GM23338 (cell line): ENCODE data around the gene CD68. TPM values are rescaled to one million over a fixed set of nuclear protein-coding genes. Genes with fewer than 3 reads are reported as not detected.

Experiments
- ATAC-seq: fragments of 200-7000 bp; cut with Tn5 transposase; 3 replicates; pipeline ENCODE4 v1.9.1; 2020
- DNase-seq: peaks from one replicate; pipeline ENCODE4 v3.0.0-alpha.2; 2015; ENCODE audit warnings: low spot score
- H2AFZ ChIP-seq: fragments of 200-600 bp; sonication (generic); 2 replicates; pipeline ENCODE4 v1.8.0; 2016; ENCODE audit warnings: antibody characterized with exemption, mild to moderate bottlenecking, moderate library complexity
- H3F3A ChIP-seq: fragments of 200-600 bp; sonication (generic); replicated peaks from 2 replicates; pipeline ENCODE4 v1.8.0; 2017; ENCODE audit warnings: antibody characterized with exemption, mixed run types, low read depth
- H3K27ac ChIP-seq: fragments of 200-600 bp; sonication (generic); 2 replicates; pipeline ENCODE4 v1.6.1; 2016; ENCODE audit warnings: low read depth
- H3K27me3 ChIP-seq: fragments of 200-600 bp; sonication (generic); 2 replicates; pipeline ENCODE4 v1.8.0; 2016; ENCODE audit warnings: mild to moderate bottlenecking, mixed run types, moderate library complexity; ENCODE audit not compliant: insufficient read depth
- H3K36me3 ChIP-seq: fragments of 200-600 bp; sonication (generic); 2 replicates; pipeline ENCODE4 v1.8.0; 2016; ENCODE audit warnings: mild to moderate bottlenecking; ENCODE audit not compliant: insufficient read depth
- H3K4me1 ChIP-seq: fragments of 200-600 bp; sonication (generic); 2 replicates; pipeline ENCODE4 v1.8.0; 2016; ENCODE audit warnings: mild to moderate bottlenecking, moderate library complexity; ENCODE audit not compliant: insufficient read depth
- H3K4me2 ChIP-seq: fragments of 200-600 bp; sonication (generic); 2 replicates; pipeline ENCODE4 v1.7.1; 2017; ENCODE audit warnings: mixed run types
- H3K4me3 ChIP-seq: fragments of 200-600 bp; sonication (generic); 2 replicates; pipeline ENCODE4 v1.6.1; 2016; ENCODE audit warnings: mixed run types
- H3K79me2 ChIP-seq: fragments of 200-600 bp; sonication (generic); replicated peaks from 2 replicates; pipeline ENCODE4 v1.8.0; 2017; ENCODE audit warnings: mild to moderate bottlenecking; ENCODE audit not compliant: insufficient read depth
- H3K9me2 ChIP-seq: fragments of 200-600 bp; sonication (generic); 2 replicates; pipeline ENCODE4 v1.8.0; 2017; ENCODE audit not compliant: insufficient read depth
- H4K20me1 ChIP-seq: fragments of 200-600 bp; sonication (generic); replicated peaks from 2 replicates; pipeline ENCODE4 v1.8.0; 2017; ENCODE audit warnings: mild to moderate bottlenecking; ENCODE audit not compliant: insufficient read depth
- H3K27ac Mint-ChIP-seq: 2 replicates; pipeline ENCODE4 v1.8.0; 2020; ENCODE audit warnings: inconsistent platforms, mild to moderate bottlenecking, moderate library complexity, mixed read lengths
- H3K27me3 Mint-ChIP-seq: 3 replicates; pipeline ENCODE4 v1.8.0; 2022; ENCODE audit warnings: low read depth, mild to moderate bottlenecking, moderate library complexity, mixed read lengths, inconsistent platforms; ENCODE audit not compliant: insufficient read depth, poor library complexity
- H3K36me3 Mint-ChIP-seq: 3 replicates; pipeline ENCODE4 v1.8.0; 2021; ENCODE audit warnings: low read depth, mild to moderate bottlenecking, inconsistent platforms, moderate library complexity, mixed read lengths
- H3K4me1 Mint-ChIP-seq: 3 replicates; pipeline ENCODE4 v1.8.0; 2020; ENCODE audit warnings: mild to moderate bottlenecking, inconsistent platforms, mixed read lengths
- H3K4me3 Mint-ChIP-seq: 3 replicates; pipeline ENCODE4 v1.8.0; 2021; ENCODE audit warnings: moderate library complexity, mild to moderate bottlenecking, inconsistent platforms, mixed read lengths
- H3K9me3 Mint-ChIP-seq: 3 replicates; pipeline ENCODE4 v1.8.0; 2020; ENCODE audit warnings: moderate library complexity, mild to moderate bottlenecking, inconsistent platforms, mixed read lengths
- CREB1 ChIP-seq: fragments of 250-450 bp; sonication (Bioruptor Pico); IDR thresholded peaks from 2 replicates; pipeline ENCODE4 v1.5.0; 2020; ENCODE audit warnings: low read depth, mild to moderate bottlenecking, moderate library complexity
- EZH2phosphoT487 ChIP-seq: fragments of 200-600 bp; sonication (generic); IDR thresholded peaks from one replicate; pipeline ENCODE4 v1.8.1; 2018; ENCODE audit warnings: antibody characterized with exemption; ENCODE audit not compliant: unreplicated experiment
- JUNB ChIP-seq: IDR thresholded peaks from one replicate; pipeline ENCODE4 v1.6.1; 2016; ENCODE audit warnings: antibody characterized with exemption; ENCODE audit not compliant: unreplicated experiment
- POLR2AphosphoS5 ChIP-seq: IDR thresholded peaks from 2 replicates; pipeline ENCODE4 v1.6.1; 2016; ENCODE audit warnings: antibody characterized with exemption, low read depth
- STAT1 ChIP-seq: IDR thresholded peaks from one replicate; pipeline ENCODE4 v1.6.1; 2016; ENCODE audit warnings: antibody characterized with exemption; ENCODE audit not compliant: unreplicated experiment
- ZNF331 ChIP-seq: fragments of 250-450 bp; sonication (Bioruptor Pico); IDR thresholded peaks from 2 replicates; pipeline ENCODE4 v1.5.0; 2020; ENCODE audit warnings: low read depth, mild to moderate bottlenecking, moderate library complexity
- polyA plus RNA-seq: library from polyadenylated mRNA; unstranded; fragments of >200 nt; fragmentation: Nextera tagmentation; extraction: Ambion mirVana; gene quantifications from 2 replicates; pipeline ENCODE4 v1.2.1, GENCODE V29; 2016
- total RNA-seq: library from RNA; depleted of rRNA; stranded (reverse); fragments of >200 nt; shearing (Covaris generic); gene quantifications from 2 replicates; pipeline ENCODE4 v1.2.3, GENCODE V29; 2014
- TF ChIP-seq, protein P1 (sequence below), 2 experiments: fragments of 200-600 bp in 1 of 2; sonication (generic) in 1 of 2; conservative IDR thresholded peaks; 2 replicates each; pipeline versions ENCODE4 v1.5.1 to v1.6.1; 2016 to 2017; ENCODE audit warnings: antibody characterized with exemption in 2 of 2, low read depth in 2 of 2, mild to moderate bottlenecking in 2 of 2, moderate library complexity in 1 of 2
- TF ChIP-seq, protein P2 (sequence below): fragments of 250-450 bp; sonication (Bioruptor Pico); IDR thresholded peaks from 2 replicates; pipeline ENCODE4 v1.5.0; 2020; ENCODE audit warnings: mild to moderate bottlenecking, moderate library complexity

The CD68 gene
- total and polyA plus RNA-seq, 2 experiments from 2014 or later = not detected

- Histone ChIP-seq H3K27ac (0 out of 2 replicates have a peak within 1 kb of the TSS, but pooled peaks have one; percentile 50), H3F3A (peaks cover 23% of the 10 kb centered on the region; the same call in 1 of the 2 replicates), H4K20me1 (peaks cover 35% of the 10 kb centered on the region), H3K9me2 (no peaks in the 10 kb centered on the region), H2AFZ (peak within 1 kb of the TSS; percentile 74), H3K4me3 (peak within 1 kb of the TSS; percentile 90), H3K79me2 (peaks cover 43% of the 10 kb centered on the region), H3K4me2 (peak within 1 kb of the TSS; percentile 97), H3K27me3 (no peaks in the 10 kb centered on the region; the same call in 1 of the 2 replicates), H3K4me1 (peaks cover 26% of the 10 kb centered on the region), H3K36me3 (no peaks in the 10 kb centered on the region)
- Mint-ChIP-seq H3K27me3 (peaks cover 10% of the 10 kb centered on the region), H3K4me3 (peak within 1 kb of the TSS; percentile 80), H3K36me3 (peaks cover 14% of the 10 kb centered on the region), H3K9me3 (no peaks in the 10 kb centered on the region; the same call in 2 of the 3 replicates), H3K27ac (peak within 1 kb of the TSS; percentile 98), H3K4me1 (peaks cover 17% of the 10 kb centered on the region)
- peak; percentile 100 for DNase-seq
- TF ChIP-seq STAT1 (no peak), CREB1 (CRISPR knock-in tag) (peak; percentile 55; the same call in 1 of the 2 replicates), JUNB (no peak), ZNF331 (no peak), POLR2AphosphoS5 (peak; percentile 65)
- TF ChIP-seq, protein P1, sequence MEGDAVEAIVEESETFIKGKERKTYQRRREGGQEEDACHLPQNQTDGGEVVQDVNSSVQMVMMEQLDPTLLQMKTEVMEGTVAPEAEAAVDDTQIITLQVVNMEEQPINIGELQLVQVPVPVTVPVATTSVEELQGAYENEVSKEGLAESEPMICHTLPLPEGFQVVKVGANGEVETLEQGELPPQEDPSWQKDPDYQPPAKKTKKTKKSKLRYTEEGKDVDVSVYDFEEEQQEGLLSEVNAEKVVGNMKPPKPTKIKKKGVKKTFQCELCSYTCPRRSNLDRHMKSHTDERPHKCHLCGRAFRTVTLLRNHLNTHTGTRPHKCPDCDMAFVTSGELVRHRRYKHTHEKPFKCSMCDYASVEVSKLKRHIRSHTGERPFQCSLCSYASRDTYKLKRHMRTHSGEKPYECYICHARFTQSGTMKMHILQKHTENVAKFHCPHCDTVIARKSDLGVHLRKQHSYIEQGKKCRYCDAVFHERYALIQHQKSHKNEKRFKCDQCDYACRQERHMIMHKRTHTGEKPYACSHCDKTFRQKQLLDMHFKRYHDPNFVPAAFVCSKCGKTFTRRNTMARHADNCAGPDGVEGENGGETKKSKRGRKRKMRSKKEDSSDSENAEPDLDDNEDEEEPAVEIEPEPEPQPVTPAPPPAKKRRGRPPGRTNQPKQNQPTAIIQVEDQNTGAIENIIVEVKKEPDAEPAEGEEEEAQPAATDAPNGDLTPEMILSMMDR (conservative IDR thresholded peaks at IDR 0.05; ENCODE audit: low read depth in 2 of 2) = peak; percentile 24 to 67; a peak in 3 of 4 replicates
- peak; percentile 93 for ATAC-seq
Observed at GRCh38 chr17:7614425-7615264, 35.2 kb downstream of the CD68 start, which contains the start of gene FXR2. Gene FXR2 (minus strand): TSS chr17:7614897. CDS start chr17:7614532, 365 bp downstream.

DNA sequence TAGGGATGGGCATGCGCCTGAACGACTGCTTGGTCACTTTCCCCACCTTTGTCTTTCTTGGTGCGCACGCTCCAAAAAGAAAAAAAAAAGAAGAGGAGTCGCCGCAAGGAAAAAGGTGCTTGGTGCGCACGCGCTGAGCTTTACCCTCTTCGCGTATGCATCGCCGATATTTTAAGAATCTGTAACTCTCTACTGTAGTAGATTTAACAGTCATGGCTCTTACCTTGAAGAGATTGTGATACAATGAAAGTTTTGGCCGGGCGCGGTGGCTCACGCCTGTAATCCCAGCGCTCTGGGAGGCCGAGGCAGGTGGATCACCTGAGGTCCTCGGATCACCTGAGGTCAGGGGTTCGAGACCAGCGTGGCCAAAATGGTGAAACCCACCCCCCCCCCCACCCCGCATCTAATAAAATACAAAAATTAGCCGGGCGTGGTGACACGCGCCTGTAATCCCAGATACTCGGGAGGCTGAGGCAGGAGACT is 35.9 kb downstream of the CD68 start:
- no peak for ATAC-seq
- peak overlapping the region; percentile 19 for H3K4me2 ChIP-seq
- H3K4me1 Mint-ChIP-seq = peaks cover 17% of the 10 kb centered on the region
- no peaks in the 10 kb centered on the region; the same call in 1 of the 2 replicates for H3K27me3 ChIP-seq
- peak overlapping the region; percentile 74; the same call in 1 of the 2 replicates for H2AFZ ChIP-seq
- H4K20me1 ChIP-seq = peaks cover 31% of the 10 kb centered on the region
- H3F3A ChIP-seq = peaks cover 23% of the 10 kb centered on the region; the same call in 1 of the 2 replicates
- H3K79me2 ChIP-seq = peaks cover 39% of the 10 kb centered on the region
- peaks cover 14% of the 10 kb centered on the region for H3K36me3 Mint-ChIP-seq
- H3K9me3 Mint-ChIP-seq = no peaks in the 10 kb centered on the region; the same call in 2 of the 3 replicates
- H3K4me3 Mint-ChIP-seq = peak overlapping the region; percentile 75
- peaks cover 26% of the 10 kb centered on the region for H3K4me1 ChIP-seq
- peak overlapping the region; percentile 98 for H3K27ac Mint-ChIP-seq
- no peaks in the 10 kb centered on the region for H3K9me2 ChIP-seq
- H3K4me3 ChIP-seq = peak overlapping the region; percentile 37
- no peak overlapping the region for H3K27ac ChIP-seq
- H3K36me3 ChIP-seq = no peaks in the 10 kb centered on the region
- H3K27me3 Mint-ChIP-seq = peaks cover 10% of the 10 kb centered on the region
- DNase-seq = no peak
- TF ChIP-seq, protein P2, sequence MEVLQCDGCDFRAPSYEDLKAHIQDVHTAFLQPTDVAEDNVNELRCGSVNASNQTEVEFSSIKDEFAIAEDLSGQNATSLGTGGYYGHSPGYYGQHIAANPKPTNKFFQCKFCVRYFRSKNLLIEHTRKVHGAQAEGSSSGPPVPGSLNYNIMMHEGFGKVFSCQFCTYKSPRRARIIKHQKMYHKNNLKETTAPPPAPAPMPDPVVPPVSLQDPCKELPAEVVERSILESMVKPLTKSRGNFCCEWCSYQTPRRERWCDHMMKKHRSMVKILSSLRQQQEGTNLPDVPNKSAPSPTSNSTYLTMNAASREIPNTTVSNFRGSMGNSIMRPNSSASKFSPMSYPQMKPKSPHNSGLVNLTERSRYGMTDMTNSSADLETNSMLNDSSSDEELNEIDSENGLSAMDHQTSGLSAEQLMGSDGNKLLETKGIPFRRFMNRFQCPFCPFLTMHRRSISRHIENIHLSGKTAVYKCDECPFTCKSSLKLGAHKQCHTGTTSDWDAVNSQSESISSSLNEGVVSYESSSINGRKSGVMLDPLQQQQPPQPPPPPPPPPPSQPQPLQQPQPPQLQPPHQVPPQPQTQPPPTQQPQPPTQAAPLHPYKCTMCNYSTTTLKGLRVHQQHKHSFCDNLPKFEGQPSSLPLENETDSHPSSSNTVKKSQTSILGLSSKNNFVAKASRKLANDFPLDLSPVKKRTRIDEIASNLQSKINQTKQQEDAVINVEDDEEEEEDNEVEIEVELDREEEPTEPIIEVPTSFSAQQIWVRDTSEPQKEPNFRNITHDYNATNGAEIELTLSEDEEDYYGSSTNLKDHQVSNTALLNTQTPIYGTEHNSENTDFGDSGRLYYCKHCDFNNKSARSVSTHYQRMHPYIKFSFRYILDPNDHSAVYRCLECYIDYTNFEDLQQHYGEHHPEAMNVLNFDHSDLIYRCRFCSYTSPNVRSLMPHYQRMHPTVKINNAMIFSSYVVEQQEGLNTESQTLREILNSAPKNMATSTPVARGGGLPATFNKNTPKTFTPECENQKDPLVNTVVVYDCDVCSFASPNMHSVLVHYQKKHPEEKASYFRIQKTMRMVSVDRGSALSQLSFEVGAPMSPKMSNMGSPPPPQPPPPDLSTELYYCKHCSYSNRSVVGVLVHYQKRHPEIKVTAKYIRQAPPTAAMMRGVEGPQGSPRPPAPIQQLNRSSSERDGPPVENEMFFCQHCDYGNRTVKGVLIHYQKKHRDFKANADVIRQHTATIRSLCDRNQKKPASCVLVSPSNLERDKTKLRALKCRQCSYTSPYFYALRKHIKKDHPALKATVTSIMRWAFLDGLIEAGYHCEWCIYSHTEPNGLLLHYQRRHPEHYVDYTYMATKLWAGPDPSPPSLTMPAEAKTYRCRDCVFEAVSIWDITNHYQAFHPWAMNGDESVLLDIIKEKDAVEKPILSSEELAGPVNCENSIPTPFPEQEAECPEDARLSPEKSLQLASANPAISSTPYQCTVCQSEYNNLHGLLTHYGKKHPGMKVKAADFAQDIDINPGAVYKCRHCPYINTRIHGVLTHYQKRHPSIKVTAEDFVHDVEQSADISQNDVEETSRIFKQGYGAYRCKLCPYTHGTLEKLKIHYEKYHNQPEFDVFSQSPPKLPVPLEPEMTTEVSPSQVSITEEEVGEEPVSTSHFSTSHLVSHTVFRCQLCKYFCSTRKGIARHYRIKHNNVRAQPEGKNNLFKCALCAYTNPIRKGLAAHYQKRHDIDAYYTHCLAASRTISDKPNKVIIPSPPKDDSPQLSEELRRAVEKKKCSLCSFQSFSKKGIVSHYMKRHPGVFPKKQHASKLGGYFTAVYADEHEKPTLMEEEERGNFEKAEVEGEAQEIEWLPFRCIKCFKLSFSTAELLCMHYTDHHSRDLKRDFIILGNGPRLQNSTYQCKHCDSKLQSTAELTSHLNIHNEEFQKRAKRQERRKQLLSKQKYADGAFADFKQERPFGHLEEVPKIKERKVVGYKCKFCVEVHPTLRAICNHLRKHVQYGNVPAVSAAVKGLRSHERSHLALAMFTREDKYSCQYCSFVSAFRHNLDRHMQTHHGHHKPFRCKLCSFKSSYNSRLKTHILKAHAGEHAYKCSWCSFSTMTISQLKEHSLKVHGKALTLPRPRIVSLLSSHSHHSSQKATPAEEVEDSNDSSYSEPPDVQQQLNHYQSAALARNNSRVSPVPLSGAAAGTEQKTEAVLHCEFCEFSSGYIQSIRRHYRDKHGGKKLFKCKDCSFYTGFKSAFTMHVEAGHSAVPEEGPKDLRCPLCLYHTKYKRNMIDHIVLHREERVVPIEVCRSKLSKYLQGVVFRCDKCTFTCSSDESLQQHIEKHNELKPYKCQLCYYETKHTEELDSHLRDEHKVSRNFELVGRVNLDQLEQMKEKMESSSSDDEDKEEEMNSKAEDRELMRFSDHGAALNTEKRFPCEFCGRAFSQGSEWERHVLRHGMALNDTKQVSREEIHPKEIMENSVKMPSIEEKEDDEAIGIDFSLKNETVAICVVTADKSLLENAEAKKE = no peak
- TF ChIP-seq STAT1 = no peak
- TF ChIP-seq JUNB = no peak
- no peak for TF ChIP-seq EZH2phosphoT487
